ENCODE data around the gene TBC1D10B. TPM values are rescaled to one million over a fixed set of nuclear protein-coding genes. Genes with fewer than 3 reads are reported as not detected.

The TBC1D10B gene
- total RNA-seq, 1 donor, result 31.5 TPM

DNA sequence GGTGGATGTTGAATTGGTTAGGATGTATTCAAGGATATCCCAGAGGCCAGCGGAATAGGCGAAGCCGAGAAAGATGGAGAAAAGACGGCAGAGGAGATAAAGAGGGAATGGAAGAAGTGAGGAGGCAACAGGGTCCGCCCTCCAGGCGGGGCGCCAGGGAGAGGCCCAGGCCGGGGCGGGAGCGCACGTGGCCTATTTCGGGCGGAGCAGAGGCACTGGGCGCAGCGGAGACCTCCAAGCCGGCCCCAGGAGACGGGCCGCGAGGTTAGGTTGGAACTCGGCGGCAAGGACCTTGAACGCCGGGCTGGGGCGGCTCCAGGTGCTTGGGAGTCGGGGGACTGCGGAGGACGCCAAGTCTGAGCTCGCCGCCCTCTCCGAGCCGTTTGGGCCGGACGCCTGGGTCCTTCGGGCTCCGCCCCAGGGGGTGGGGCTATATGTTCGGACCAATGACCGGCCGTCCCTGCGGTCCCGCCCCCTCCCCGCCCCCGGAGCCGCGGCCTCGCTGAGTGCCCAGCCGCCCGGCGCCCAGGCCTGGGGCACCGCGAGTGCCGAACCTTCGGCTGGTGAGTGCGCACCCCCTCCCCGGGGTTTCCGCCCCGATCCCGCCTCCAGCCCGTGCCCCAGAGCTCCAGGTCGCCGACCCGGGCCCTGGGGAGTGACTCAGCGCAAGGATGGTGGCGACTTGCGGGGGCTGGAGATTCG is 37.0 kb upstream of the TBC1D10B start, which contains the start of gene ZNF771:
ZNF771 (plus strand) TSS at position 505 of the 702 bp plus-strand sequence. CDS start 448 bp downstream, outside the sequence.
- TF ChIP-seq, protein P1, sequence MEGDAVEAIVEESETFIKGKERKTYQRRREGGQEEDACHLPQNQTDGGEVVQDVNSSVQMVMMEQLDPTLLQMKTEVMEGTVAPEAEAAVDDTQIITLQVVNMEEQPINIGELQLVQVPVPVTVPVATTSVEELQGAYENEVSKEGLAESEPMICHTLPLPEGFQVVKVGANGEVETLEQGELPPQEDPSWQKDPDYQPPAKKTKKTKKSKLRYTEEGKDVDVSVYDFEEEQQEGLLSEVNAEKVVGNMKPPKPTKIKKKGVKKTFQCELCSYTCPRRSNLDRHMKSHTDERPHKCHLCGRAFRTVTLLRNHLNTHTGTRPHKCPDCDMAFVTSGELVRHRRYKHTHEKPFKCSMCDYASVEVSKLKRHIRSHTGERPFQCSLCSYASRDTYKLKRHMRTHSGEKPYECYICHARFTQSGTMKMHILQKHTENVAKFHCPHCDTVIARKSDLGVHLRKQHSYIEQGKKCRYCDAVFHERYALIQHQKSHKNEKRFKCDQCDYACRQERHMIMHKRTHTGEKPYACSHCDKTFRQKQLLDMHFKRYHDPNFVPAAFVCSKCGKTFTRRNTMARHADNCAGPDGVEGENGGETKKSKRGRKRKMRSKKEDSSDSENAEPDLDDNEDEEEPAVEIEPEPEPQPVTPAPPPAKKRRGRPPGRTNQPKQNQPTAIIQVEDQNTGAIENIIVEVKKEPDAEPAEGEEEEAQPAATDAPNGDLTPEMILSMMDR (IDR thresholded peaks at IDR 0.05; ENCODE audit: extremely low read depth, low read depth, low read length), result no peak

DNA sequence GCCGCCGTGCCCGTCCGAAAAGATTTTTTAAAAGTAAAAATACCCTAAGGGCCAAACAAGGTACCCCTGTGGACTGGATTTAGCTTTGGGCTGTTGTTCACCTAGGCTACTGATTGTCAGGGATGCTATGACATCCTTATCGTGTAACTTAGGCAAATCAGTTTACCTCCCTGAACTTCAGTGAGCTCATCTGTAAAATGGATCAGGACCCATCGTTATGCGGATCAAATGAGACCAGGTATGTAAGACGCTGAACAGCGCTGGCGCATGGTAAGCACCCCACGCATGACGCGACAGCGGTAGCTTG is 36.5 kb upstream of the TBC1D10B start:
- Histone ChIP-seq H3K27me3 (ENCODE audit: insufficient read depth, low read length) (no peaks in the 10 kb centered on the region), H4K20me1 (ENCODE audit: insufficient read depth, low read length) (peaks cover 4% of the 10 kb centered on the region), H3K4me1 (ENCODE audit: insufficient read depth, low read length) (peaks cover 20% of the 10 kb centered on the region), H3K4me3 (ENCODE audit: insufficient read depth, low read length) (peak overlapping the region; percentile 85), H3K27ac (ENCODE audit: low read depth, low read length) (peak overlapping the region; percentile 25), H3K9me3 (ENCODE audit: low read depth, low read length) (no peaks in the 10 kb centered on the region), H3K4me2 (ENCODE audit: insufficient read depth, low read length) (peak overlapping the region; percentile 84), H3K36me3 (ENCODE audit: insufficient read depth, low read length) (peaks cover 7% of the 10 kb centered on the region), H3K79me2 (ENCODE audit: insufficient read depth, low read length) (peaks cover 21% of the 10 kb centered on the region), H2AFZ (ENCODE audit: low read length) (peak overlapping the region; percentile 98)
- no peak for DNase-seq (ENCODE audit: insufficient read length, low spot score, missing footprints)
- TF ChIP-seq, protein P1 (IDR thresholded peaks at IDR 0.05; ENCODE audit: extremely low read depth, low read depth, low read length), result no peak

More for the DNA sequence above, 37.0 kb upstream of the TBC1D10B start, which contains the start of gene ZNF771:
- peaks cover 26% of the 10 kb centered on the region for H3K79me2 ChIP-seq (ENCODE audit: insufficient read depth, low read length)
- peaks cover 4% of the 10 kb centered on the region for H4K20me1 ChIP-seq (ENCODE audit: insufficient read depth, low read length)
- peaks cover 20% of the 10 kb centered on the region for H3K4me1 ChIP-seq (ENCODE audit: insufficient read depth, low read length)
- peaks cover 12% of the 10 kb centered on the region for H3K36me3 ChIP-seq (ENCODE audit: insufficient read depth, low read length)
- DNase-seq (ENCODE audit: insufficient read length, low spot score, missing footprints), result peak; percentile 99
- H3K27ac ChIP-seq (ENCODE audit: low read depth, low read length), result peak within 1 kb of the TSS; percentile 46
- peak within 1 kb of the TSS; percentile 98 for H2AFZ ChIP-seq (ENCODE audit: low read length)
- H3K4me2 ChIP-seq (ENCODE audit: insufficient read depth, low read length), result peak within 1 kb of the TSS; percentile 84
- no peaks in the 10 kb centered on the region for H3K9me3 ChIP-seq (ENCODE audit: low read depth, low read length)
- peak within 1 kb of the TSS; percentile 85 for H3K4me3 ChIP-seq (ENCODE audit: insufficient read depth, low read length)
- H3K27me3 ChIP-seq (ENCODE audit: insufficient read depth, low read length), result no peaks in the 10 kb centered on the region

DNA sequence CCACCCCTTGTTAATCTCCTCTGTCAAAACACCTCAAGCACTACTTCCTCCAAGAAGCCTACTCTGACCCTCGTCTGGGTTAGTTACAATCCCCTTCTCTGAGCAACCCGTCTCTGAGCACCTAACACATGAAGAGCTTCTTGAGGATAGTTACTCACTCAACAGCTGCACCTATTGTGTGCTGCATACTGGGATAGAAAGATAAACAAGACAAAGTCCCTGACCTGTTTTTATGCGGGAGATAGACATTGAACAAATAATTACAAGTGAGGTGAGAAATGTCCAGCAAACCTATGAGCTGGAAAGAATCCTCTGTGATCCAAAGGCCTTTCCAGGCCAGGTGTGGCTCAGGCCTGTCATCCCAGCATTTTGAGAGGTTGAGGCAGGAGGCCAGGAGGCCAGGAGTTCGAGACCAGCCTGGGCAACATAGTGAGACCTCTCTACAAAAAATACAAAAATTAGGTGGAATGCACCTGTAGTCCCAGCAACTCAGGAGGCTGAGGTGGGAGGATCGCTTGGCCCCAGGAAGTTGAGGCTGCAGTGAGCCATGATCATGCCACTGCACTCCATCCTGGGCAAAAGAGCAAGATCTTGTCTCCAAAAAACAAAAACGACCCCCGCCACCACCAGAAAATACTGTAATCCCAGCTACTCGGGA is 31.6 kb upstream of the TBC1D10B start:
- Histone ChIP-seq H3K36me3 (ENCODE audit: insufficient read depth, low read length) (peaks cover 4% of the 10 kb centered on the region), H4K20me1 (ENCODE audit: insufficient read depth, low read length) (no peaks in the 10 kb centered on the region), H3K4me1 (ENCODE audit: insufficient read depth, low read length) (peaks cover 13% of the 10 kb centered on the region), H3K27ac (ENCODE audit: low read depth, low read length) (no peak overlapping the region), H3K79me2 (ENCODE audit: insufficient read depth, low read length) (peaks cover 7% of the 10 kb centered on the region), H2AFZ (ENCODE audit: low read length) (no peak overlapping the region), H3K4me3 (ENCODE audit: insufficient read depth, low read length) (no peak overlapping the region), H3K27me3 (ENCODE audit: insufficient read depth, low read length) (no peaks in the 10 kb centered on the region), H3K9me3 (ENCODE audit: low read depth, low read length) (no peaks in the 10 kb centered on the region), H3K4me2 (ENCODE audit: insufficient read depth, low read length) (no peak overlapping the region)
- TF ChIP-seq, protein P1 (IDR thresholded peaks at IDR 0.05; ENCODE audit: extremely low read depth, low read depth, low read length), result no peak
- DNase-seq (ENCODE audit: insufficient read length, low spot score, missing footprints), result no peak
